ENCODE results near the gene PLET1.
"Not testable (repeated sequence)": the region's sequence is repeated elsewhere in the genome, so short reads cannot be mapped to it uniquely, and the experiment has no call there.

The PLET1 gene

GRCh38 chr11:112213753-112214152 lies 46.9 kb downstream of the PLET1 start:
- no peak for DNase-seq (ENCODE audit: low read depth in 1 of 2, low spot score in 1 of 2)

GRCh38 chr11:112212710-112213109 lies 48.0 kb downstream of the PLET1 start:
- DNase-seq (ENCODE audit: low read depth in 1 of 2, low spot score in 1 of 2), result no peak

- DNase-seq (ENCODE audit: low read depth in 1 of 2, low spot score in 1 of 2), result no peak
Measured at GRCh38 chr11:112212290-112212689, 48.4 kb downstream of the PLET1 start.

DNA sequence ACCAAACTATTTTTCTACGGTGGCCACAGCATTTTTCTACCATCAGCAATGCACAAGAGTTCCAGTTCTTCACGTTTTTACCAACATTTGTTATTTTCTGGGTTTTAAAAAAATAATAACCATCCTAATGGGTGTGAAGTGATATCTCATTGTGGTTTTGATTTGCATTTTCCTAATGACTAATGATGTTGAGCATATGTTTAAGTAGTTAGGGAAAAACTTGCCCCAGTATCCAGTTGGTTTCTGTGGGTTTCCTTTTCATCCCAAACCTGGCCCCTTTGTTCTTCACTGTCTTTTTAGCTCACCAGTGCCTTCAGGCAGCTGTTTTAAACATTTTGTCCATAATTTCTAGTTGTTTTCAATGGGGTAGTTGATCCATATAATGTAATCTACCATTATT lies 49.1 kb downstream of the PLET1 start:
- peak in 1 of 2 donors; percentile 39 for DNase-seq (ENCODE audit: low read depth in 1 of 2, low spot score in 1 of 2)

DNA sequence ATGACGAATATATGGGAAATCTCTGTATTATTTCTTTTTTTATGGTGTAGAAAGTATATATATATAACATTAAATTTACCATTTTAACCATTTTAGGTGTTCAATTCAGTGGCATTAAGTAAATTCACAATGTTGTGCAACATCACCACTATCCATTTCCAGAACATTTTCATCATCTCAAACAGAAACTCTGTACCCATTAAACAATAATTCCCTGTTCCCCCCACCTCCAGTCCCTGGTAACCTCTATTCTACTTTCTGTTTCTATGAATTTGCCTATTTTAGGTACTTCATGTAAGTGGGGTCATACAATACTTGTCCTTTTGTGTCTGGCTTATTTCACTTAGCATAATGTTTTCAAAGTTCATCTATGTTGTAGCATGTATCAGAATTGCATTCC lies 49.8 kb downstream of the PLET1 start:
- no peak for DNase-seq (ENCODE audit: low read depth in 1 of 2, low spot score in 1 of 2)

DNA sequence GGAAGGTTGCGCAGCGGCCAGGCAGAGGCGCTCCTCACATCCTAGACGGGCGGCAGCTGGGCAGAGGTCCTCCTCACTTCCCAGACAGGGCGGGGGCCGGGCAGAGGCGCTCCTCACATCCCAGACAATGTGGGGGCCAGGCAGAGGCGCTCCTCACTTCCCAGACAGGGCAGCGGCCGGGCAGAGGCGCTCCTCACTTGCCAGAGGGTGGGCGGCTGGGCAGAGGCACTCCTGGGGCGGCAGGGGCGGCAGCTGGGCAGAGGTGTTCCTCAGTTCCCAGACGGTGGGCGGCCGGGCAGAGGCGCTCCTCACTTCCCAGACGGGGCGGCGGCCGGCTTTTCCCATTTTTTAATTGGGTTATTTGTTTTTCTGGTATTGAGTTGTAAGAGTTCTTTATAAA lies 54.6 kb downstream of the PLET1 start:
- no peak for DNase-seq (ENCODE audit: low read depth in 1 of 2, low spot score in 1 of 2)

- DNase-seq (ENCODE audit: low read depth in 1 of 2, low spot score in 1 of 2), result no peak
Measured at GRCh38 chr11:112200252-112200651, 60.4 kb downstream of the PLET1 start.

DNA sequence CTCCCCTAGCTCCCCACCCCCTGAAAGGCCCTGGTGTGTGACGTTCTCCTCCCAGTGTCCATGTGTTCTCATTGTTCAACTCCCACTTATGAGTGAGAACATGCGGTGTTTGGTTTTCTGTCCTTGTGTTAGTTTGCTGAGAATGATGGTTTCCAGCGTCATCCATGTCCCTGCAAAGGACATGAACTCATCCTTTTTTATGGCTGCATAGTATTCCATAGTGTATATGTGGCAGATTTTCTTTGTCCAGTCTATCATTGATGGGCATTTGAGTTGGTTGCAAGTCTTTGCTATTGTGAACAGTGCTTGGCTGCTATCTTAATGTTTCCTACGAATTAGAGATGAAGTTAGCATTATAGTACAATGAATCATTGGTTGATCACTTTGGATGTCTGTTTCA lies 61.6 kb downstream of the PLET1 start:
- DNase-seq (ENCODE audit: low read depth in 1 of 2, low spot score in 1 of 2), result not testable (repeated sequence)
